ENCODE data around the gene IGFLR1.

Gene IGFLR1

DNA sequence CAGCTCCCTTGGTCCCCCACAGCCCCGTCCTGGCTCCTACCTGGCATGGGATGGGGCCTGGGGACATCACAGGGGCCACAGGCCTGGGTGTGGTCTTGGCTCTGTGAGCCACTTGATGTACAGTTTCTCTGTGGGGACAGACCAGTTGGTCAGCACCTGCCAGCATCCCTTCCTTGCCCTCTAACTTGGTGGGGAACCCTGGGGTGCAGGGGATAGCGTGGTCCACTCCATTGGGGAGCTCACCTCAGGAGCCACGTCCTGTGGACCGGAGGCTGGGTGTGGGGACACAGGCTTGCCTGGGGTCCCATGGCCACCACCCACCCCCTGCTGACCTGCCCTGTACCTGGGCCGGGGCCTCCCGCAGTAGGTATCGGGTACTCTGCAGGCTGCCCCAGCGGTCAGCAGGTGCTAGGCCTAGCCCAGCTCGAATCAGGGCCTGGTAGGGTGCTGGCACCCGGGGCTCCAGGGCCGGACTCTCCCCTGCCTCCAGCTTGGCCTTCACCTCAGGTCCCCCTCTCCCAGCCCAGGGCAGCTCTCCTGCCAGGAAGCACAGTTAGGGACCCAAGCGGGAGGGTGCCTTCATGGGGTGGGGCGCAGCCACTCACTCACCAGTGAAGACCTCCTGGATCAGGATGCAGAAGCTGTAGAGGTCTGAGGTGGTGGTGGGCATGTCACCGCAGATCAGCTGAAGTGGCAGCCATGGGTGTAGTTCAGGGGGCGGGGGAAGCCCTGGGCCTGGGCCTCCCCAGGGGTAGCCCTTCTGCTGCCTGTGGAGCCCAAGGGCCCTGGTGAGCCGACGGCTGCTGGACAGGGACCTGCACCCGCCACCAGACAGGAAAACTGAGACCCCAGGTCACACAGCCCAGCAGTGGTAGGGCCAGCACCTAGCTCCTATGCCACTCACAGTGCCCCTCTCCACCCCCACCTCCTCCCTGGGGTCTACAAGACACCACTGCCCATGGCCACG is 48.0 kb upstream of the IGFLR1 start:
- Histone ChIP-seq H2AFZ (ENCODE audit: low read length) (no peak overlapping the region), H3K4me2 (ENCODE audit: low read length) (no peak overlapping the region), H3K36me3 (ENCODE audit: insufficient read depth, low read length) (peaks cover 4% of the 10 kb centered on the region), H3K79me2 (ENCODE audit: insufficient read depth, low read length) (no peaks in the 10 kb centered on the region), H3K27ac (ENCODE audit: low read depth, low read length, poor library complexity, severe bottlenecking) (no peak overlapping the region), H3K27me3 (ENCODE audit: insufficient read depth, low read length) (no peaks in the 10 kb centered on the region), H4K20me1 (ENCODE audit: insufficient read depth, low read length) (no peaks in the 10 kb centered on the region), H3K4me1 (ENCODE audit: insufficient read depth, low read length, severe bottlenecking) (no peaks in the 10 kb centered on the region), H3F3A (ENCODE audit: insufficient read depth, low read length) (no peaks in the 10 kb centered on the region; the same call in 1 of the 2 replicates), H3K9me3 (ENCODE audit: low read length) (no peaks in the 10 kb centered on the region), H3K4me3 (ENCODE audit: low read depth, low read length, poor library complexity, severe bottlenecking) (no peak overlapping the region), H3K9me2 (ENCODE audit: low read depth, low read length) (no peaks in the 10 kb centered on the region), H3K9ac (ENCODE audit: low read length) (no peak overlapping the region)
- TF ChIP-seq, protein P1, sequence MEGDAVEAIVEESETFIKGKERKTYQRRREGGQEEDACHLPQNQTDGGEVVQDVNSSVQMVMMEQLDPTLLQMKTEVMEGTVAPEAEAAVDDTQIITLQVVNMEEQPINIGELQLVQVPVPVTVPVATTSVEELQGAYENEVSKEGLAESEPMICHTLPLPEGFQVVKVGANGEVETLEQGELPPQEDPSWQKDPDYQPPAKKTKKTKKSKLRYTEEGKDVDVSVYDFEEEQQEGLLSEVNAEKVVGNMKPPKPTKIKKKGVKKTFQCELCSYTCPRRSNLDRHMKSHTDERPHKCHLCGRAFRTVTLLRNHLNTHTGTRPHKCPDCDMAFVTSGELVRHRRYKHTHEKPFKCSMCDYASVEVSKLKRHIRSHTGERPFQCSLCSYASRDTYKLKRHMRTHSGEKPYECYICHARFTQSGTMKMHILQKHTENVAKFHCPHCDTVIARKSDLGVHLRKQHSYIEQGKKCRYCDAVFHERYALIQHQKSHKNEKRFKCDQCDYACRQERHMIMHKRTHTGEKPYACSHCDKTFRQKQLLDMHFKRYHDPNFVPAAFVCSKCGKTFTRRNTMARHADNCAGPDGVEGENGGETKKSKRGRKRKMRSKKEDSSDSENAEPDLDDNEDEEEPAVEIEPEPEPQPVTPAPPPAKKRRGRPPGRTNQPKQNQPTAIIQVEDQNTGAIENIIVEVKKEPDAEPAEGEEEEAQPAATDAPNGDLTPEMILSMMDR (IDR thresholded peaks at IDR 0.05; ENCODE audit: low read length) = no peak
- TF ChIP-seq EZH2 (IDR thresholded peaks at IDR 0.05; ENCODE audit: borderline replicate concordance, low read length) = no peak

DNA sequence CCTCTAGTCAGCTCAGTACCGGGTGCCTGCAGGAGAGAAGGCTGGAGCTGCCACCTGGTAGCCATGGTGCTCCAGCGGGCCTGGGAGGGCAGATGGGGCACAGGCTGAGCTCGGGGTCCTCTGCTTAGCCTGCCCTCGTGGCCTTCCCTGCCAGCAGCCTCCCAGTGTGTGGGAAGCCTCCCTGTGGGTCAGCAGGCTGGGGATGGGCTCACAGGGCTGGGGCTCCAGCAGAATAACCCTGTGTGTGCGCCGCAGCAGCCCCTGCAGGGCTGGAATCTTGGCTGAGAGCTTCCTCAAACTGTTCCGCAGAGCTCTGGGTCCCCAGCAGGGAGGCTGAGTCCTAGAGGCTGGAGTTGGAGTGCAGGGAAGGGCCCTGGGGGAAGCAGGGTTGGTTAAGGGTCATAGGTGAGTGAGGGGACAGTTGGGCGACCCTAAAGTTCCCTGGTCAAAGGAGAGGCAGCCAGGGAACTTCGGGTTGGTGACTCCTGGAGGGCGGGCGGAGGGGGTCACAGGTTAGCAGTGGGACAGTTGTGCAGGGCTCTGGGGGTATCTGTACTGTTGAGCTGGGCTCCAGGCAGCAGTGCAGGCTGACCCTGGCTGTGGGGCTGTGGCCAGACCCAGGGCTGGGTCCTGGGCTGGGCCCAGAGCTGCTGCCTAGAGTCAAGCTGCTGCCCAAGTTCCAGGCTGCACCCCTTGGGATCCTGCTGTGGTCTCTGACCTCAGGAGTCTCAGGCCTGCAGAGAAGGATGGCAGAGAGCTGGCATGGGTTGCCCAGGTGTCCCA is 47.1 kb upstream of the IGFLR1 start:
- Histone ChIP-seq H3K4me1 (ENCODE audit: insufficient read depth, low read length, severe bottlenecking) (no peaks in the 10 kb centered on the region), H3K27me3 (ENCODE audit: insufficient read depth, low read length) (no peaks in the 10 kb centered on the region), H3K4me3 (ENCODE audit: low read depth, low read length, poor library complexity, severe bottlenecking) (no peak overlapping the region), H3K4me2 (ENCODE audit: low read length) (no peak overlapping the region), H4K20me1 (ENCODE audit: insufficient read depth, low read length) (no peaks in the 10 kb centered on the region), H3K9ac (ENCODE audit: low read length) (no peak overlapping the region), H3K9me3 (ENCODE audit: low read length) (no peaks in the 10 kb centered on the region), H3K36me3 (ENCODE audit: insufficient read depth, low read length) (peaks cover 4% of the 10 kb centered on the region), H2AFZ (ENCODE audit: low read length) (no peak overlapping the region), H3K27ac (ENCODE audit: low read depth, low read length, poor library complexity, severe bottlenecking) (no peak overlapping the region), H3K9me2 (ENCODE audit: low read depth, low read length) (no peaks in the 10 kb centered on the region), H3K79me2 (ENCODE audit: insufficient read depth, low read length) (no peaks in the 10 kb centered on the region), H3F3A (ENCODE audit: insufficient read depth, low read length) (no peaks in the 10 kb centered on the region; the same call in 1 of the 2 replicates)
- no peak for TF ChIP-seq EZH2 (IDR thresholded peaks at IDR 0.05; ENCODE audit: borderline replicate concordance, low read length)
- TF ChIP-seq, protein P1 (IDR thresholded peaks at IDR 0.05; ENCODE audit: low read length) = no peak

DNA sequence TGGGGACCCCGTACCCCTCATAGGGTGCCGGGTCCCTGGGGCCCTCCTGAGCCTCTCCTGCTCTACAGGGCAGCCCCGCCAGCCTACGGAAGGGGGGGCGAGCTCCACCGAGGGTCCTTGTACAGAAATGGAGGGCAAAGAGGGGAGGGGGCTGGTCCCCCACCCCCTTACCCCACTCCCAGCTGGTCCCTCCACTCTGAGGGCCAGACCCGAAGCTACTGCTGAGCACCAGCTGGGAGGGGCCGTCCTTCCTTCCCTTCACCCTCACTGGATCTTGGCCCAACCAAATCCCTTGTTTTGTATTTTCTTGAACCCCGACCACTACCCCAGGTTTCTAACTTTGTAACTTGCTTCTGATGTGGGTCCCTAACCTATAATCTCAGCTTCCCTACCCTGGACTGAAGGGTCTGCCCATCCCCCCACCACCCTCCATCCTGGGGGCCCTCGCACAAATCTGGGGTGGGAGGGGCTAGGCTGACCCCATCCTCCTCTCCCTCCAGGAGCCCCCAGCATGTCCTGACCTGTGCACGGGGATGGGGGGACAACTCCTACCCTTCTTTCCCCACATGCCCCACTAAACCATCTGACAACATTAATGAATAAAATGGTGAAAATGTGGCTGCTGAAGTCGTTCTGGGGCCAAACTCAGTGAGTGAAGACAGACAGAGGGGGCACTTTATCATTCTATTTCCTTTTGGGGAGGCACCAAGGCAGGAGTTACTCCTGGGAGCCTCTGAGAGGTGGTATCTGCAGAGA is 46.1 kb upstream of the IGFLR1 start:
- peaks cover 4% of the 10 kb centered on the region for H3K36me3 ChIP-seq (ENCODE audit: insufficient read depth, low read length)
- H3K79me2 ChIP-seq (ENCODE audit: insufficient read depth, low read length) = no peaks in the 10 kb centered on the region
- no peaks in the 10 kb centered on the region for H3K4me1 ChIP-seq (ENCODE audit: insufficient read depth, low read length, severe bottlenecking)
- no peak overlapping the region for H2AFZ ChIP-seq (ENCODE audit: low read length)
- no peak overlapping the region for H3K9ac ChIP-seq (ENCODE audit: low read length)
- no peaks in the 10 kb centered on the region; the same call in 1 of the 2 replicates for H3F3A ChIP-seq (ENCODE audit: insufficient read depth, low read length)
- no peak overlapping the region for H3K4me3 ChIP-seq (ENCODE audit: low read depth, low read length, poor library complexity, severe bottlenecking)
- H3K27ac ChIP-seq (ENCODE audit: low read depth, low read length, poor library complexity, severe bottlenecking) = no peak overlapping the region
- H3K27me3 ChIP-seq (ENCODE audit: insufficient read depth, low read length) = no peaks in the 10 kb centered on the region
- H3K4me2 ChIP-seq (ENCODE audit: low read length) = no peak overlapping the region
- no peaks in the 10 kb centered on the region for H3K9me3 ChIP-seq (ENCODE audit: low read length)
- H4K20me1 ChIP-seq (ENCODE audit: insufficient read depth, low read length) = no peaks in the 10 kb centered on the region
- TF ChIP-seq EZH2 (IDR thresholded peaks at IDR 0.05; ENCODE audit: borderline replicate concordance, low read length) = no peak
- TF ChIP-seq, protein P1 (IDR thresholded peaks at IDR 0.05; ENCODE audit: low read length) = no peak
- no peaks in the 10 kb centered on the region for H3K9me2 ChIP-seq (ENCODE audit: low read depth, low read length)

Data from OCI-LY1 (cell line).